Measurements from ENCODE around the gene IPO11.
A peak's percentile ranks its signal among the peaks of the same experiment; 100 is the strongest.
"Not testable (repeated sequence)": the region's sequence is repeated elsewhere in the genome, so short reads cannot be mapped to it uniquely, and the experiment has no call there.

The IPO11 gene

DNA sequence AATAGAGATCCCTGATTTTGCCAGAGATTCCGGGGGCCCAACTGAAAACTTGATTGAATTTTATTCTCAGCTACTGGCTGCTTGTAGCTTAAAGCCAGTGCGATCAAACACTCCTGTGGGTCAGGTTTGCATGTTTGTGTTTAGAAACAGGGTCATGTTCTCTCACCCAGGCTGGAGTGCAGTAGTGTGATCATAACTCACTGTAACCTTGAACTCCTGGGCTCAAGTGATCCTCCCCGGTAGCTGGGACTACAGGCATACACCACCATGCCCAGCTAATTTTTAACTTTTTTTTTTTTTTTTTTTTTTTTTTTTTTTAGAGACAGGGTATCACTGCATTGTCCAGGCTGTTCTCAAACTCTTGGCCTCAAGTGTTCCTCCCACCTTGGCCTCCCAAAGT, 232.7 kb downstream of the IPO11 start:
- no peak for DNase-seq (ENCODE audit: low spot score)

DNA sequence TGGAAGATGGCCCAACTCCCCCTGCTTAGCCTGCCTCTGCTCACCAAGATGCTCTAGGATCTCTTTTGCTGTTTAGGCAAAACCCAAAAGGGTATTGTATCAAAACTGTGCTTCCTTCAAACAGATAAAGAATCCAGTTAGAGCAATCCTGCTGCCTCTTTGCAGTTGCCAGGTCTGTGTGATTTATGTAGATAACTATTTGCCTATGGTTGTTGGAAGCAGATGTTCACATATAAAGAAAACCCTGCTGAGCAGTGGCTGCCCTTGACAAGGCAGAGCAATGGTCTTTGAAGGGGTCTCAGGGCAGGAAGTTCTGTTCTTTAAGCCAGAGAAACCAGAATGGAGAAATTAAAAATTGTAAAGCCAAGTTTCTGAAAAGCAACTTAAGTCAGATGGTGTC, 234.7 kb downstream of the IPO11 start:
- DNase-seq (ENCODE audit: low spot score) = no peak

DNA sequence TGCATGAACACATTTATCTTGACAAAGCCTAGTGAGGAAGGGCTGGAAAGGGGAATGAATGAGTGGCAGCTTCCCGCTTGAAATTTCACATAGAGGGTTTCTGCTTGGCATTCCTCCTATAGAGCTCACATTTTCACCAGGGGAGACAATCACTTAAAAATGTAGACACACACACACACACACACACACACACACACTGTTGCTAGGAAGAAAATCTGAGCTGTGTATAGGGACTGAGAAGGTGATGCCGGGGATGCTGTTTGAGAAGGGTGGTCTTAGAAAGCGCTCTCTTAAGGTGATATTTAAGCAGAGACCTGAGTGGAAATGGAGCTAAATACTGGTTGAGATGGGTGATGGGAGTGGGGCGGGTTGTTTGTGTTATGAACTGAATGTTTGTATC, 236.5 kb downstream of the IPO11 start:
- DNase-seq (ENCODE audit: low spot score) = no peak

DNA sequence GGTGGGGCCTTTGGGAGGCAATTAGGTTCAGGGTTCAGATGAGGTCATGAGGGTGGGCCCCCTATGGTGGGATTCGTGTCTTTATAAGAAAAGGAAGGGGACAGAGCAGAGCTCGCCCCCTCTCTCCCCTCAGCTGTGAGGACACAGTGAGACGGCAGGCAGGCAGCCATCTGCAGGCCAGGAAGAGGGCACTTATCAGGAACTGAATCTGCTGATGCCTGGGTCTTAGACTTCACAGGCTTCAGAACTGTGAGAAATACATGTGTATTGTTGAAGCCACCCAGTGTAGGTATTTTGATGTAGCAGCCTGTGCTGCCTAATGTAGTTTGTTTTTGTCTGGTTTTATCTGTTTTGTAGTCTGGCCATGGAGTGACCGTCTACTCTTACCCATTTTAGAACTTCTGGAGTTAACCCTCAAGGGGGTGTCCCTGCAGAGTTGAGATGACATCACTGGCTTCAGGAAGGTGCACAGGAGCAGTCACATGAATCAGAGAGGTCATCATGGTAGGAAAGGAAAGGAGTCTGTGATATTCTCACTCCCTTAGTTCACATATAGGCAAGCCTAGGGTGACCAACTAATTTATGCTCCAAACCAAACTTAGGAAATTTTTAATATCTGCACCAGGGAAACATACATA, 237.0 kb downstream of the IPO11 start:
- DNase-seq (ENCODE audit: low spot score) = peak; percentile 40

DNA sequence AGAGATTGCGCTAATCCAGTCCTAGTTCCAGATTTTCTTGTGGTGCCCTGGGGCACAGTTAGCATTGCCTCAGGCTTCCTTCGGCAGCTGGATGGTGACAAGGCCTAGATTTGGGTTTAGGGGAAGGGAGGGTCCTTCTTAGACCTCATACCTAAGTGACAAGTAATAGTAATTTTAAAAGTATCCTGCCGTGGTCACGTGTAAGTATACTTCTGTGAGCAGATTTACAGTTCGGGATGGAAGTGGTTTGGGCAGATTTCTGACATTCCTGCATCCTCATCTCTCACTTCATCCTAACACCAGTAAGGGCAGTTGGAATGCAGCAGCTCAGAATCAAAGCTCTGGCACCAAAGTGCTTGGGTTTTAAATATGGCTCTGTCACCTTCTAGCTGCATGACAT, 237.6 kb downstream of the IPO11 start:
- no peak for DNase-seq (ENCODE audit: low spot score)

DNA sequence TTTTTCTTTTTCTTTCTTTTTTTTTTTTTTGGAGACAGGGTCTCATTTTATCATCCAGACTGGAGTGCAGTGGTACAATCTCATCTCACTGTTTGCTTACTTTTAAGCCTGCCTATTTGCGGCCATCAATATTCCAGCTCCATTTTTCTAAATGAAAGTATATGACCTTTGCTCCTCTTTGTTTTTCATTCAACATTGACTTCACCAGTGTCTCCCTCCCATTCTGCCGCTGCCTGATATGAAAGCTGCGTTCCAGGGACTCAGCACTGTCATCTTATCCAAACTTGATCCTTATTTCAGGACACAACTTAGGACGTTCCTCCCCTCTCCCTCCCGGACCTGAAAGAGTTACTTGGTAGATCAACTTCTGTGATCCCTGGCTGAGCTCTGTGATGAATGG, 239.7 kb downstream of the IPO11 start:
- no peak for DNase-seq (ENCODE audit: low spot score)

DNA sequence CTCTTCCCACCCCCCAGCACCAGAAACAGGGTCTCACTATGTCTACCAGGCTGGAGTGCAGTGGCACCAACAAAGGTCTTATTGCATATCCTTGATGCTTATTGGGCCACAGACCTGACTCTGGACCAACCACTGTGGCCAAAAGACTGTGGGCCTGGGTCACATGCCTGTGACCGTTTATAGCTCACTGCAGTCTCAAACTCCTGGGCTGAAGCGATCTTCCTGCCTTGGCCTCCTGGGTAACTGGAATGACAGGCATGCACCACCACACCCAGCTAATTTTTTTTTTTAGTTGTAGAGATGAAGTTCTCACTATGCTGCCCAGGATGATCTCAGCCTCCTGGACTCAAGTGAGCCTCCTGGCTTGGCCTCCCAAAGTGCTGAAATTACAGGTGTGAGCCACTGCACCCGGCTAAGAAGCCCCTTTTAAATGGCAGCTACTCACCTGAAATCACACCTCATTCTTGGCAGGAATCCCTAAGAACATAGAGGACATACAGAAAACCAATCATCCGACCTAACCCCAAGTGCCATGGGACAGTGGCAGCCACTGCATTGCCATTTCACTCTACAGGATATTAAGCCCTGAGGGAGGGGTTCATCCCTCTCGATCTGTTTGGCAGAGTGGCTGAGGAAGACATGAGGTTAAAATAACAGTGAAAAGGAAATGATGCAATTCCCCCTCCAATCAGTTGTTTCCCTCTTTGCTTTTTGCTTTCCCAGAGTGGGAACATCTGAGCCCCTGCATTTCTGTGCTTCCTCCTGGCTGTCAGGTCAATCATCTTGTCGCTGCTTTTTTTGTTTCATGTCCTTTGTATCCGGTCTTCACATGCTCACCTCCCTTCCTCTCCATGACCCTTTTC, 240.7 kb downstream of the IPO11 start:
- DNase-seq (ENCODE audit: low spot score) = no peak

DNA sequence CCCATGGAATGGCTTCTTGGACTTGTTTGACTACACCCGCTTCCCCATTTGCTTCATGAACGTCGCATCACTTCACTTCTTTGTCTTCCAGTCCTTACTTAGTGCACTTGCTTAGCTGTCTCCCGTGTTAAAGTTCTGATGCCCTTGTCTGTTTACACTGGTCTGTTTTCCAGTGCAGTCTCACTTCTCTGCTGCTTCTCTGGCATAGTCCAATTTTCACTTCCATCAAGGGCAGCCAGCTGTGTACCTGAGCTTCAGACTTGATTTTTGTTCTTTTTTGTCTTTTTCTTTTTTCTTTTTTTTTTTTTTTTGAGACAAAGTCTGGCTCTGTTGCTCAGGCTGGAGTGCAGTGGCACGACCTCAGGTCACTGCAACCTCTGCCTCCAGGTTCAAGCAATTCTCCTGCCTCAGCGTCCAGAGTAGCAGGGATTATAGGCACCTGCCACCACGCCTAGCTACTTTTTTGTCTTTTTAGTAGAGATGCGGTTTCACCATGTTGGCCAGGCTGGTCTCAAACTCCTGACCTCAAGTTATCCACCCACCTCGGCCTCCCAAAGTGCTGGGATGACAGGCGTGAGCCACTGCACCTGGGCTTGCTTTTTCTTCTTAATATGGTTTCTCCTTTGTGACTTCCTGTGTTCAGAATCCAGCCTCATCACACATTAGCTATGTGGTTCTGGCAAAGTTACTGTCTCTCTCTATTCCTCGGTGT, 241.5 kb downstream of the IPO11 start:
- DNase-seq (ENCODE audit: low spot score) = peak; percentile 34

DNA sequence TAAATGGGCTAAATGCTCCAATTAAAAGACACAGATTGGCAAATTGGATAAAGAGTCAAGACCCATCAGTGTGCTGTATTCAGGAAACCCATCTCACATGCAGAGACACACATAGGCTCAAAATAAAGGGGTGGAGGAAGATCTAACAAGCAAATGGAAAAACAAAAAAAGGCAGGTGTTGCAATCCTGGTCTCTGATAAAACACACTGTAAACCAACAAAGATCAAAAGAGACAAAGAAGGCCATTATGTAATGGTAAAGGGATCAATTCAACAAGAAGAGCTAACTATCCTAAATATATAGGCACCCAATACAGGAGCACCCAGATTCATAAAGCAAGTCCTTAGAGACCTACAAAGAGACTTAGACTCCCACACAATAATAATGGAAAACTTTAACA, 245.2 kb downstream of the IPO11 start:
- not testable (repeated sequence) for DNase-seq (ENCODE audit: low spot score)

DNA sequence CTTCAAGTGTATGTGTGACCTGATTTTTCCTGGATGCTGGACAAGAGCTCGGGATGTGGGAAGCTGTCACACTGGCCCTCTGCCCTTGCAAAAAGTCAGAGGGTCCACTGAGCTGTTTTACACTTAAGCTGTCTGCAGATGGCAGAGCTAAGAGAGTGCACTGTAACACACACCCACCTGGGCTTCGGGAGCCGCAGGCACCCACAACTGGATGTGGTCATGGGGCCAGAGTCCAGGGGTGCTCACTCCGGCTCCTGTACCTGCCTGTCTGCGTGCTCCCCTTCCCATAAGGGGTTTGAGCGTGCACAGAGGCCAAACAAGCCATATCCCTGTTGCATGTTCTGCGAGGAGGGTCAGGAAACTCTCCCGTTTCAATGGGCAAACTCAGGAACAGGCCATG, 248.6 kb downstream of the IPO11 start:
- no peak for DNase-seq (ENCODE audit: low spot score)

DNA sequence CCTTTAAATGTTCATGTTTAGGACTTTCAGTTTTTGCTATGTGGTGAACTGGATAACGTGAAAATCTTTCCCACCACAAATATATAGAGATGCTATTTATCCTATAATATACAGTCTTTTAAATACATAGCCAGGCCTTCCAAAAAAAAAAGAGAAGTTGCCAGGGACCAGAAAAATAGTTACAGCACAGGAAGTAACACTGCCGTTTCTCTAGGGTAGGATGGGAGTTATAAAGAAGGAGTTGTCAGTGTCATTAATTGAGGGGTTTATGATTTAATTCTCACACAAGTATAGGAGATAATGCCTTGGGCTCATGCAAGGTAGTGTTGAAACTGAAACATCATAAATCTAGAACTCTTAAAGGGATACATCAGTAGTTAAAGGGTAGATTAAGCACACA, 250.0 kb downstream of the IPO11 start:
- no peak for DNase-seq (ENCODE audit: low spot score)

DNA sequence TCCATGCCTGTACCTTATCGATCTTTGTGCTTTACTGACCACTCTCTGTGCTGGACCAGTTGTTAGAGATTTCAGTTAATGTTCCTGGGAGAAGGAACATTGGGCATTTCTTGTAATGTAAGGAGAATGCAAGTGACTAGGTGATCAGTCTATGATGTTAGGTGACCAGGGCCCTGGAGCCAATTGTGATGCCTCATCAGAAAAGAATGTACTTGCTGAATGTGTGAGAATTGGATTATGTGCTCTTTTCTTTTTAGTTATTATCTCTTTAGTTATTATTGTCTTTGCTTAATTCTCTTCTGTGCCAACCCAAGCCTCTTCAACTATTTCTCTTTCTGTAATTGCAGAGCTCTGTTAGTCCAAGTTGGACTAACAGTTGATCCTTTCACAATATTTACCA, 258.9 kb downstream of the IPO11 start:
- DNase-seq (ENCODE audit: low spot score) = no peak

DNA sequence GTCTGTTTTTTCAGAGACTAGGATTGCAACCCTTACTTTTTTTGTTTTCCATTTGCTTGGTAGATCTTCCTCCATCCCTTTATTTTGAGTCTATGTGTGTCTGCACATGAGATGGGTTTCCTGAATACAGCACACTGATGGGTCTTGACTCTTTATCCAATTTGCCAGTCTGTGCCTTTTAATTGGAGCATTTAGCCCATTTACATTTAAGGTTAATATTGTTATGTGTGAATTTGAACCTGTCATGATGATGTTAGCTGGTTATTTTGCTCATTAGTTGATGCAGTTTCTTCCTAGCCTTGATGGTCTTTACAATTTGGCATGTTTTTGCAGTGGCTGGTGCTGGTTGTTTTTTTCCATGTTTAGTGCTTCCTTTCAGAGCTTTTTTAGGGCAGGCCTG, 264.0 kb downstream of the IPO11 start:
- not testable (repeated sequence) for DNase-seq (ENCODE audit: low spot score)

Measured in Ammon's horn (tissue), 1 donor.